NCI-H524 (cell line): ENCODE measurements around the gene PDHX.

Source experiments
- DNase-seq, 2 experiments: peaks; one replicate each; lab custom pipeline; 2025; lab: John Stamatoyannopoulos, UW

PDHX gene

DNA sequence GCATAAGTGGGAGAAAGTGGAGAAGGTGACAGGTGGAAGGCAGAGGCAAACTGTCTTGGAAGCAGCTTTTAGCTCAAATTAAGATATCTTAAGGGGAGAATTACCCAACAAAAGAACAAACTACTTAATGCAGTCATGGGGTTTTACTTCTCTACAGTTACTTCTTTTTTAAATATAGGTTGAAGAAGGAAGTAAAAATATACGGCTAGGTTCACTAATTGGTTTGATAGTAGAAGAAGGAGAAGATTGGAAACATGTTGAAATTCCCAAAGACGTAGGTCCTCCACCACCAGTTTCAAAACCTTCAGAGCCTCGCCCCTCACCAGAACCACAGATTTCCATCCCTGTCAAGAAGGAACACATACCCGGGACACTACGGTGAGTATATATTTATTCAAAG lies 40.8 kb downstream of the PDHX start:
- no peak for DNase-seq

DNA sequence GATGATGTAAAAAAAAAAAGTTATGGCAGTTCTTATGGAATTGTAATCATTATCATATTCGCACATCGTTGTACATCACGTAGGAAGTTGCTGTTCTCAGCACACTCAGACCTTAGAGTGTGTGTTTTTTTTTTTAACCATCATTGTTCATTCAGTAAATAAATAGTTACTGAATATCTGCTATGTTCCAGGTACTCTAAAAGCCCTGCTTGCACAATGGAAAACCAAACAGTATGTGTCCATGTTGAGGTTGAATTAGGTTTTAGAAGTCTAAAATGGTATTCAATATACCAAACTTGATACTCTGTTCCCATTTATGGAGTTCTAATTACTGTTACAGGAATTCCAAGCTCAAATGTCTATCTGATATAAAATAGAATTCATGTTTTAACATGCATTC lies 41.2 kb downstream of the PDHX start:
- DNase-seq, result no peak

DNA sequence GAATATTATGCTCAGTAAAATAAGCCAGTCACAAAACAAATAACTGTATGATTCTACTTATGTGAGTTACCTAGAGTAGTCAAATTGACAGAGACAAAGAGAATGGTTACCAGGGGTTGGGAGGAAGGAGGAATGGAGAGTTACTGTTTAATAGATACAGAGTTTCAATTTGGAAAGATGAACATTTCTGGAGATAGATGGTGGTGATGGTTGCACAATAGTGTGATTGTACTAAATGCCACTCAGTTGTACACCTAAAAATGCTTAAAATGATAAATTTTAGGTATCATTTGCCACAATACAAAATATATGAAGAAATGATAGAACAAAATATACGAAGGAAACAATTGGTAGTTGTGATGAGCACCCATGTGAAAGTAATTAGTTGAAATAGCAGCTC lies 43.4 kb downstream of the PDHX start:
- DNase-seq, result no peak

DNA sequence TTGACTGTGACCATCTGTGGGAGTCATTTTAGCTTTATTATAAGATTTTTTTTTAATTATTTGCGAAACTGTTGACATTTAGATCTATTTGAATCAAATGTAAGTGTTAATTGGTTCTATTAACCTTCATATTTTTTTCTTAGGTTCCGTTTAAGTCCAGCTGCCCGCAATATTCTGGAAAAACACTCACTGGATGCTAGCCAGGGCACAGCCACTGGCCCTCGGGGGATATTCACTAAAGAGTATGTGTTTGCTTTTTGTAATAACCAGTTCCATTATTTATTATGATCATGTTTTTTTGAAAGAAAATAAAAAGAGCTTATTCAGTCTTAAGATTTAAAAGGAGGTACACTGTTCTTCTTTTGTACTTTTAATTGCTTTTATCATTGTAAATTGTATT lies 43.9 kb downstream of the PDHX start:
- DNase-seq, result no peak

DNA sequence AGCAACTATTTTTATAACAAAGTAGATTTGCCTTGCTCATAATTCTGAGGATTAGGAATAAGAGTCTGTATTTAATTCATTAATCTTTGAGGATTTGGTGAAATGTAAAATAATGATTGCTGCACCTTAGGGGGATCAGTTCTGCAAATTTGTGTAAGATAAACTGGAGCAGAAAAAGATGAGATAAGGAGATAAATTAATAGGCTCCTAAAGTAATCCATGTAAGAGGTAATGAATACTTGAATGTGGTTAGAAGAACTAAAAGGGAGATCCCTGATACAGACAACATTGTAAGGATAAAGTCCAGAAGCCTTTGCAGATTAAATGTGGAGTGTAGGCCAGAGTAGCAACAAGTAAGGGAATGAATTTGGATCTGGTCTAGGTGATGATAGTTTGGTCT lies 45.6 kb downstream of the PDHX start:
- no peak for DNase-seq

DNA sequence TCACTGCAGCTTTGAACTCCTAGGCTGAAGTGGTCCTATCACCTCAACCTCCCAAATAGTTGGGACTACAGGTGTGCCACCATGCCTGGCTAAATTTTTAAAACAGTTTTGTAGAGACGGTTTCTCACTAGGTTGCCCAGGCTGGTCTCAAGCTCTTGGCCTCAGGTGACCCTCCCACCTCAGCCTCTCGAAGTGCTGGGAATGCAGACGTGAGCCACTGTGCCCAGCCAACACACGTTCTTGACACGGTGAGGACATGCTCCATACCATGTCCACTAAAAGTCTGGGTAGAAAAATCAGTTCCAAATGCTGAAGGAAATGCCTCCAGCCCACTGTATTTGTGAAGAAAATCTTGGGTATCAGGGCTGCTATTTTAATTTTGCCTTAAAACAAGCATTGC lies 46.9 kb downstream of the PDHX start:
- DNase-seq, result no peak

DNA sequence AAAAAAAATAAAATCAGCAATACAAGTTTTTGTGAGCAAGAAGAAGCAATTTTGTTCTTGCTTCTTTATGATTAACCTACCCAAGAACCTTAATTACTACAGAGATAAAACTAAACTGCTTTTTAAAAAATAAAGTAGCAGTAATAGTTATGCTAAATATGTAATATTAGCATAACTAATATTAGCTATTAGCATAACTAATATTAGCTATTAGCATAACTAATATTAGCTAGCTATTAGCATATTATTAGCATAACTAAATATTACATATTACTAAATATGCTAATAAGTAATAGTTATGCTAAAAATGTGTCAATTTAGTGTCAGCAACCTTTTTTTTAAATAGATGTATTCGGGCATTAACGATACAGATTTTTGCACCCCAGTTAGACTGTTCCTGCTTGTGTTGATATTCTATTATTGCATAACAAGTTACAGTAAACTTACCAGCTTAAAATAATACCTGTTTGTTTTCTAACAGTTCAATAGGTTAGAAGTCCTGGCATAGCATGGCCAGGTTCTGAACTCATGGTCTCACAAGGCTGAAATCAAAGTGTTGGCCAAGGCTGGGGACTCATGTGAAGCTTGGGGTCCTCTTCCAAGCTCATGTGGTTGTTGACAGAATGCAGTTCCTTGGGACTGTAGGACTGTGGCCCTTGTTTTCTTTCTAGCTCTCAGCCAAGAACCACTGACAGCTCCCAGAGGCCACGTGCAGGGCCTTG lies 48.4 kb downstream of the PDHX start:
- no peak for DNase-seq

DNA sequence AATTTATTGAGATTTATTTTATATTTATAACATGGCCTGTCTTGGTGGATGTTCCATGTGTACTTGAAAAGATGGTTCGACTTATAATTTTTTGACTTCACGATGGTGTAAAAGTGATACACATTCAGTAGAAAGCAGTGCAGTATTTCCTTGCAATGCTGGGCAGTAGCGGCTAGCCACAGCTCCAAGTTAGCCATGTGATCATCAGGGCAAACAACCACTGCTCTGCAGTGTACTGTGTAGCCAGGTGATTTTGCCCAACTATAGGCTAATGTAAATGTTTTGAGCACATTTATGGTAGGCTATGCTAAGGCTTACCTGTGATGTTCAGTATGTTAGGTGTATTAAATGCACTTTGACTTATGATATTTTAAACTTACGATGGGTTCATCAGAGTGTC lies 52.4 kb downstream of the PDHX start:
- DNase-seq, result no peak

DNA sequence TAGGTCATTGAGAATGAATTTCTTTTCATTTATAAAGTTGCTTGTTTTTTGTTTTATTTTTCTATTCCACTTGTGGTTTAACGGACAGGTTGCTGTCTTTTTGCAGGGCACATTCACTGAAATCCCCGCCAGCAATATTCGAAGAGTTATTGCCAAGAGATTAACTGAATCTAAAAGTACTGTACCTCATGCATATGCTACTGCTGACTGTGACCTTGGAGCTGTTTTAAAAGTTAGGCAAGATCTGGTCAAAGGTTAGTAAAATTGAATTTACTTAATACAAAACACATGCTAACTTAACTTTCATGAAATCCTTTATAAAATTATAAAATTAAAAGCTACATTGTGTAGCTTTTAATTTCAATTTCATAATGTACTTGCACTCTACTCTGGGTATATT lies 53.6 kb downstream of the PDHX start:
- DNase-seq, result no peak

DNA sequence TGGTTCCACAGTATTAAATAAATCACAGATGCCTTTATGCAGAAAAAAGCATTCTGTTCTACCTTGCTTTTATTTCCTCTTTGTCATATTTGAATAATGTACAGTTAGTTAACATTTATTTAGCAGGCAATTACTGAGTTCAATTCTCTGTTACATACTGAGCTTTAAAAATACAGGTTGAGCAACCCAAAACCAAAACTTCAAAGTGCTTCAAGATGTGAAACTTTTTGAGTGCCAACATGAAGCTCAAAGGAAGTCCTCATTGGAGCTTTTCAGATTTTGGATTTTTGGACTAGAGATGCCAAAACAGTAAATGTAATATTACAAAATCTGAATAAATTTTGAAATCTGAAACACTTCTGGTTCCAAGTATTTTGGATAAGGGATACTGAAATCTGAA lies 54.1 kb downstream of the PDHX start:
- no peak for DNase-seq

DNA sequence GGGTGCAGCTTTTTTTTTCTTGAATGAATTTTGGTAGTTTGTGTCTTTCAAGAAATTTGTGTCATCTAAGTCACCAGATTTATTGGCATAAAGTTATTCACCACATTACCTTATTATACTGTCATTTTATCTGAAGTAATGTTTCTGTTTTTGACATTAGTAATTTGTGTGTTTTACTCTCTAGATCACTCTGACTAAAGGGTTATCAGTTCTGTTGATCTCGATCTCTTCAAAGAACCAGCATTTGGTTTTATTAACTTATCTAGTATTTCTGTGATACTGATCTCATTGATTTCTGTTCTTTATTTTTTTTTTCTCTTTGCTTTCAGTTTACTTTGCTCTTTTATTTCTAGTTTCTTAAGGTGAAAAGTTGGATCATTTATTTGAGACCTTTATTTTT lies 55.5 kb downstream of the PDHX start:
- no peak for DNase-seq

DNA sequence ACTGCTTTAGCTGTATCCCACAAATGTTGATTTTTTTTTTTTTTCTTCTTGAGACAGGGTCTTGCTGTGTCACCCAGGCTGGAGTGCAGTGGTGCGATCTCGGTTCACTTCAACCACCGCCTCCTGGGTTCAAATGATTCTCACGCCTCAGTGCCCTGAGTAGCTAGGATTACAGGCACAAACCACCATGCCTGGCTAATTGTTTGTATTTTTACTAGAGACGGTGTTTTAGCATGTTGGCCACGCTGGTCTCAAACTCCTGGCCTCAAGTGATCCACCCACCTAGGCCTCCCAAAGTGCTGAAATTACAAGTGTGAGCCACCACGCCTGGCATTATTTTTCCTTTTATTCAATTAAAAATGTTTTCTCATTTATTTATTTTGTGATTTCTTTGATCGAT lies 55.9 kb downstream of the PDHX start:
- DNase-seq, result no peak

DNA sequence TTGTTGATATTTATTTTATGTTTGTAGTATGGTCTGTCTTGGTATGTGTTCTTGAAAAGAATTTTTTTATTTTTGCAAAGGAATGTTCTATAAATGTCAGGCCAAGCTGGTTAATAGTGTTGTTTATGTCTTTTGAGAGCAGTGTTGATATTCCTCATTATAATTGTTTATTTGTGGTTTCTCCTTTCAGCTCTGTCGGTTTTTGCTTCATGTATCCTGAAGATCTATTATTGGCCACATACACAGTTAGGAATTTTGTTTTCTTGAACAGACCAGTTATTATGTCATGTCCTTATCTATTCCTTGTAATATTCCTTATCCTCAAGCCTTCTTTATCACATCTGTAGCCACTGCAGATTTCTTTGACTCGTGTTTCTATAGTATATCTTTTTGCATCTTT lies 56.5 kb downstream of the PDHX start:
- DNase-seq, result no peak

DNA sequence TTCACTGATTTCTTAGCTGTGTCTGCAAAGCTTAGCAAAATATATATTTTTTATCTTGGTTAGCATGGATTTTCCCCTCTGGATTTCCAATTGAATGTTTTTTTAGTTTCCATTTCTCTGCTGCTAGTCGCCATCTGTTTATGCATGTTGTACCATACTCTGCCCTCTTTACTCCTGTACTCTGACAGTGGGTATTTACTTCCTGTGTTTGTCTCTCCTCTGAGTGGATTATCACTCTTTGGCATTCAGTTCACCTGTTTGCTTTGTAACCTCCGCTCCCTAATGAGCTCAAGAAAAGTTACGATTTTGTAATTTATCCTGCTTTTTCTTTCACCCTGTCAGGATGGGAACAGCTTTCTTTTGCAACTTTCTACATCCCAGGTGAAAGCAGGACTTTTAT lies 59.1 kb downstream of the PDHX start:
- DNase-seq, result peak in 1 of 2 experiments; percentile 2

DNA sequence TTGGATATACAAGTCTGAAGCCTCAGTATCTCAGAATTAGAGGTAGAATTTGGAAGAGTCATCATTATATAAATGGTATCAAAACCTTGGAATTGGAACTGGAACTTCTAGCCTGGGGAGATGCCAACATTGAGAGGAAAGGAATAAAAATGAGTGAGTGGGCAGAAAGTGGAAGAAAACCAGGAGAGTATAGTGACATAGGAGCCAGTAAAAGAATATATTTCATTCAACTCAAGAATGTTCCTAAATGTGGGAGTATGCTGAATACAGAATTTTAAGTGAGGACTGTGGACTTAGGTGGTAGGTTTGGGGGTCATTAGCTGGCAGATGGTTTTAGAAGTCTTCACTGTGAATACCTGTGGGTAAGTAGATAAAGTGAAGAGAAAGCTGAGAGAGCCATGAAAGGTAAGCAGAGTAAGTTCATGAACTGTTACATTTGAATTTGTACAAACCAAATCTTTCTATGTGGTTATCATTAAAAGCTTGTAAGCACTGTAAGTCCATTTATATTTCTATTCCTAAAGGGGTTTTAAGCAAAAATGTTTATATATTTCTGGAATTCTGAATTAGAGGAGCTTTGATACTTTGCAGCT lies 60.2 kb downstream of the PDHX start:
- no peak for DNase-seq

DNA sequence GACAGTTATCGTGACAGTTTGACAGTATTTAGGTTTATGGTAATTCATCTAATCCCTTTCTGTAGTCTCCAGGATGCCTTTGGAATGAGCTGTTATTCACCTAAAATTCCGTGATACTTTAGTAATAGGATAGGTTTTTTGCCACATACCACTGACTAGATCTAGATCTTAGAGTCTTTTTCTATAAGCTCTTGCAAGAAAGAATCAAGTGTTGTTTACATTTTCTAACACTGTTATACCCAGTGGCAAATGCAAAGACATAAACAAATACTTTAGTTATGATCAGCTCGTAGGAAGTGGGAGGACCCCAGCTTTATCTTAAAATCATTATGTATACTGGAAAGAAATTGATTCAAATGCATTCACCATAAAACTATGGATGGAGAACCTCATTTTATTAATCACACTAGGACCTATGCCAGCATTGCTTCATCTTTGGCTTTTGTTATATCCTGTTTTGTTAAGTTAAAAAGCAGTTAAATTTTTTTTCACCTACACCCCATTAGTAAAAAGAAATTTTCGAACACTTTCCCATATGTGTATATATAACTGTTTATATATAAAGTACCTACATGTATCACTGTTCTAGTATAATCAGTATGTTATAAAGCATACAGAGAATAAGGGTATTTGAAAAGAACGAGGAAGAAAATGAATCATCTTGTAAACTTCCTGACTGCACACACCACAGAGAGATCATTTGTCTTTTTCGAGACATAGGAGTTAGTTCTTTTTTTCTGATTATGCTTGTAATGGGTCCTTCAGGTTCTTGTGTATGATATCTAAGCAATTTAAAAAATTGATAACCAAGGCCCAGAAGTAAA lies 60.9 kb downstream of the PDHX start:
- DNase-seq, result no peak

DNA sequence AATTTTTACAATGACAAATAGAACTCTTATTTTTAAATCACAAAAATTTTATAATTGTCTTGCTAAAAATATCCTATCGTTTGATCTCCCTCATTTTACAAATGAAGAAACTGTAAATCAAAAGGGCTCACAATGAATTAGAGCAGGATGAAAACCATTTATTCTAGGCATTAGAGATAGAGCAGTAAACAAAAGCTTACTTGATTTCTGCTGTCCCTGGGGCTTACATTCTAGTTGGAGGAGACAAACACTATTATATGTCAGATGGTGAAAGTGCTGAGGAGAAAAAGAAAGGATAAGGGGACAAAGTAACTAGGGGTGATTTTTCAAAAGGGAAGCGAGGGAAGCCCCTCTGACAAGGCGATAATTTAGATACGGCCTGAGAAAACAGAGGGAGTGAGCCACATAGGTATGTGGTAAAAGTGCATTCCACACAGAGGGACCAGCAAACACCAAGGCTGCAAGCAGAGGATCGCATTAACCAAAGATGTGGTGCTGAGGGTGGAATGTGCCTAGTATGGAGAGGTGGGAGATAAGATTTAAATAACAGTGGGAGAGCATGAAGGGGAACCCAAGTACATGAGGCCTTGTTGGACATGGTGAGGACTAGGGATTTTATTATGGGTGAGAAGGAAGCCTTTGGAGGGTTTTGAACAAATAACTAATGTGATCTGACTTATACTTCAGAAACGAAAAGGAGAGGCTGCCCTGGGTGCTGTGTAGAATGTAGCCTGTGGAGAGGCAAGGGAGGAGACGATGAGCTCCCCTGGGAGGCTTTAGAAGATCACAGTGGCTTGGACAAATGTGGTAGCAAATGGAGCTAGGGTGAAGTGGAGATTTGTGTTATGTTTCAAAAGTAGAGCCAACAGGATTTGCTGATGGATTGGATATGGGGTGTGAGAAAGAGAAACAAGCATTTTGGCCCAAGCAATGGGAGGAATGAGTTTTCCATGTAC lies 62.1 kb downstream of the PDHX start:
- no peak for DNase-seq

DNA sequence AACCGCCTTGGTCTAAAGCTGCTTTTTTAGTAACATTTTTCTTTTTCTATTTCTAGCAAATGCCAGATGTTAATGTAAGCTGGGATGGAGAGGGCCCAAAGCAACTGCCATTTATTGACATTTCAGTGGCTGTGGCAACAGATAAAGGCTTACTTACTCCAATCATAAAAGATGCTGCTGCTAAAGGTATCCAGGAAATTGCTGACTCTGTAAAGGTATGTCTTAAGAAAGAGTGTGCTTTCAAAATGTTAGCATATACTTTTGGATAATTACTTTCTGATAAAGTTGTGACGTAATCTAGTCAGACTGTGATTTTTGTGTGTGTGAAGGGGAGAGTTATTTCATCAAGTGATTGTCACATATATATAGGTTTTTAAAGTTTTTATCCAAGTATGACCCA lies 68.1 kb downstream of the PDHX start:
- DNase-seq, result no peak

DNA sequence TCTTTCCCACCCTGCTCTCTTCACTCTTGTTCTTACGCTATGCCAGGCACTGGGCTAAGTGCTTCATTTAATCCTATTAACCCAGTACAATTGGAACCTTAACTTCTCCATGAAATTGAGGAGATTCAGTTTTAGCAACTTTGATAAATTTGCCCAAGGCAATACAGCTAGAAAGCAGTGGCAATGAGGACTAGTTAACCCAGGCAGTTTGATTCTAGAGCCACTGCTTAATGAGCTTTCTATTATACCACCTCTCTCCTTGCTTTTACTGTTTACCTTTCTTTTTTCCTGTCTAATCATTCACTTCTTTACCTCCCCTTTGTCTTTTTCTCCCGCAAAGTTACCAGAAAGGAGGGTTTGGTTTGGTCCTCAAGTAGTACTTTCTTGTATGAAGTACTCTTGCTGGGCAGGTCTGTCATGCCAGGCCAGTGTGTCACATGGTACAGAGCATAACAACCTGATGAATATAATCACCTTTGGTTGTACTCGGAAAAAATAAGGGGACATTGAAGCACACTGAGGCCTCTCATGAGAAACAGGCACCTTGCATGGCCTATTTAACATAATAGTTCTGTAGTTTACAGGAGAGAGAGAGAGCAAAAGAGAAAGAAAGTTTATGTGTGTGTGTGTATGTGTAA lies 70.6 kb downstream of the PDHX start:
- DNase-seq, result no peak

DNA sequence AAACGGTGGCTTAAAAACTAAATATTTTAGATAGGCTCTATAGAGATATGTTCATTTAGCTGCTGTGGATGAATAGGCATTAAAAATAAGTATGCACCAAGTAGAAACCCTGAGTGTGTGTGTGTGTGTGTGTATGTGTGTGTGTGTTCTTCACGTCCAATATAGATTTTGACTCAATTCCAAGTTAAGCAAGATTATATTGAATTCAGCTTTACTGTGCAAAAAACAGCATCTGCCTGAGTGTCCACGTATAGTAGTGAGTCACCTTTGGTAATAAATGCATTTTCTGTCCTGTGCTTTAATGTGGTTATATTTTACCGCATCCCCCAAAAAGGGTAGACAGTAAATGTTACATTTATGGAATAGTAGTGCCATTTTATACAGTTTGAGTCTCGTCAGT lies 71.2 kb downstream of the PDHX start:
- DNase-seq, result no peak
